Naive B cell (primary cell): ENCODE data around the gene PLA2G7. TPM values are rescaled to one million over a fixed set of nuclear protein-coding genes. Genes with fewer than 3 reads are reported as not detected.

Experiments used
- ATAC-seq, 2 donors: fragments of 150-1000 bp; cut with Tn5 transposase; 2 replicates each; pipeline ENCODE4 v1.10.0; 2021; ENCODE audit warnings: low read depth in 2 of 2, mild to moderate bottlenecking in 2 of 2, moderate library complexity in 2 of 2
- DNase-seq: peaks from one replicate; pipeline ENCODE4 v3.0.0; 2022
- H3K27ac Mint-ChIP-seq, 6 donors: one replicate each; pipeline ENCODE4 v1.8.0; 2020 to 2022; ENCODE audit warnings: mild to moderate bottlenecking in 6 of 6, mixed read lengths in 6 of 6, moderate library complexity in 5 of 6, inconsistent platforms in 2 of 6
- H3K27me3 Mint-ChIP-seq, 3 donors: one replicate each; pipeline ENCODE4 v1.8.0; 2021 to 2022; ENCODE audit warnings: mixed read lengths in 3 of 3, mild to moderate bottlenecking in 1 of 3
- H3K36me3 Mint-ChIP-seq, 2 donors: one replicate each; pipeline ENCODE4 v1.8.0; 2020 to 2022; ENCODE audit warnings: mixed read lengths in 2 of 2, inconsistent platforms in 1 of 2, mild to moderate bottlenecking in 1 of 2
- H3K4me1 Mint-ChIP-seq, 3 donors: one replicate each; pipeline ENCODE4 v1.8.0; 2020 to 2022; ENCODE audit warnings: mixed read lengths in 3 of 3, inconsistent platforms in 1 of 3, mild to moderate bottlenecking in 1 of 3, moderate library complexity in 1 of 3
- H3K4me3 Mint-ChIP-seq, 8 donors: one replicate each; pipeline ENCODE4 v1.8.0; 2020 to 2022; ENCODE audit warnings: mild to moderate bottlenecking in 8 of 8, mixed read lengths in 8 of 8, moderate library complexity in 8 of 8, inconsistent platforms in 2 of 8
- H3K9me3 Mint-ChIP-seq, 7 donors: one replicate each; pipeline ENCODE4 v1.8.0; 2020 to 2022; ENCODE audit warnings: mixed read lengths in 7 of 7, mild to moderate bottlenecking in 5 of 7, inconsistent platforms in 2 of 7, moderate library complexity in 1 of 7
- polyA plus RNA-seq, 6 donors: library from polyadenylated mRNA; unstranded; fragments of 300-500 nt; fragmentation: Illumina TruSeq; gene quantifications; one replicate each; pipeline ENCODE4 v1.2.3, GENCODE V29; 2021; ENCODE audit warnings: low read depth in 6 of 6

Gene PLA2G7
- polyA plus RNA-seq, 6 donors from 2014 or later: 0.14 to 0.86 (median 0.27) TPM; not detected in 3

DNA sequence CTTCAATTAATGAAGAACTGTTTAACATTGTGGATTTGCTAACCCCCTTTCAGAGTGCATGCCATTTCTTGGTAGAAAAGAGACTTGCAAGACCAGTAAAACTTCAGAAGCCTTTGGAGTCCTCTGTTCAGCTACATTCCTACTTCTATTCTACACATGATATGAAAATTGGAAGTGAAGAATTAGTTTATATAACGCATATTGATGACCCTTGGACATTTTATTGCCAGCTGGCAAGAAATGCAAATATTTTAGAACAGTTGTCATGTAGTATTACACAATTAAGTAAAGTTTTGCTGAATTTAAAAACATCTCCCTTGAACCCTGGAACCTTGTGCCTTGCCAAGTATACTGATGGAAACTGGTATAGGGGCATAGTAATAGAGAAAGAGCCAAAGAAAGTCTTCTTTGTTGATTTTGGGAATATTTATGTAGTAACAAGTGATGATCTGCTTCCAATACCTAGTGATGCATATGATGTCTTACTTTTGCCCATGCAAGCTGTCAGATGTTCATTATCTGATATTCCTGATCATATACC lies 44.2 kb downstream of the PLA2G7 start:
- DNase-seq: no peak
- no peaks in the 10 kb centered on the region for H3K36me3 Mint-ChIP-seq
- H3K9me3 Mint-ChIP-seq: peaks cover 0 to 4% (median 0%) of the 10 kb centered on the region in 7 donors
- H3K27me3 Mint-ChIP-seq: peaks cover 0 to 10% (median 0%) of the 10 kb centered on the region in 3 donors
- no peak for ATAC-seq
- H3K4me3 Mint-ChIP-seq: no peak overlapping the region
- no peaks in the 10 kb centered on the region for H3K4me1 Mint-ChIP-seq
- H3K27ac Mint-ChIP-seq: no peak overlapping the region

DNA sequence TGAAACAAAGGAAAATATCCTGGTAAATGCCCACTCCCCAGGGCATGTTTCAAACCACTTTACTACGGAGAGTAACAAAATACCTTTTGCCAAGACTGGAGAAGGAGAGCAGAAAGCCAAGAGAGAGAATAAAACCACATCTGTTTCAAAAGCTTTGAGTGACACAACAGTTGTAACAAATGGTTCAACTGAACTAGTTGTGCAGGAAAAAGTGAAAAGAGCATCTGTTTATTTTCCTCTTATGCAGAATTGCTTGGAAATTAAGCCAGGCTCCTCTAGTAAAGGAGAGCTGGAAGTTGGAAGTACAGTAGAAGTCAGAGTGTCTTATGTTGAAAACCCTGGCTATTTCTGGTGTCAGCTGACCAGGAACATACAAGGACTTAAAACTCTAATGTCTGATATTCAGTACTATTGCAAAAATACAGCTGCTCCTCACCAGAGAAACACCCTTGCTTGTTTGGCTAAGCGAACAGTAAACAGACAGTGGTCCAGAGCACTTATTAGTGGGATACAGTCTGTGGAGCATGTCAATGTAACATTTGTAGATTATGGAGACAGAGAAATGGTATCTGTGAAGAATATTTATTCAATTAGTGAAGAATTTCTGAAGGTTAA lies 44.9 kb downstream of the PLA2G7 start:
- ATAC-seq: no peak
- peaks cover 0 to 4% (median 0%) of the 10 kb centered on the region in 3 donors for H3K27me3 Mint-ChIP-seq
- no peak overlapping the region for H3K4me3 Mint-ChIP-seq

DNA sequence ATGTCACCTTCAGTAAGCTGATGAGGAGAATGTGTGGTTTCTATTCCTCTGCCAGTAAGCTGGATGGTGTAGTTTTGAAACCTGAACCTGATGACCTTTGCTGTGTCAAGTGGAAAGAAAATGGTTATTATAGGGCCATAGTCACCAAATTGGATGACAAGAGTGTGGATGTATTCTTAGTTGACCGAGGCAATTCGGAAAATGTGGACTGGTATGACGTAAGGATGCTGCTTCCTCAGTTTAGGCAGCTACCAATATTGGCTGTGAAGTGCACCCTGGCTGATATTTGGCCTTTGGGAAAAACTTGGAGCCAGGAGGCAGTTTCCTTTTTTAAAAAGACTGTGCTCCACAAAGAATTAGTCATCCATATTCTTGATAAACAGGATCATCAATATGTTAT lies 45.5 kb downstream of the PLA2G7 start:
- Mint-ChIP-seq H3K27me3 (peaks cover 0 to 4% (median 0%) of the 10 kb centered on the region in 3 donors), H3K4me1 (no peaks in the 10 kb centered on the region), H3K36me3 (no peaks in the 10 kb centered on the region), H3K4me3 (no peak overlapping the region), H3K27ac (no peak overlapping the region), H3K9me3 (peaks cover 0 to 4% (median 0%) of the 10 kb centered on the region in 7 donors)
- DNase-seq (no peak), ATAC-seq (no peak)

More for the DNA sequence above, 44.9 kb downstream of the PLA2G7 start:
- H3K4me1 Mint-ChIP-seq: no peaks in the 10 kb centered on the region
- no peak for DNase-seq
- no peak overlapping the region for H3K27ac Mint-ChIP-seq
- no peaks in the 10 kb centered on the region for H3K36me3 Mint-ChIP-seq
- H3K9me3 Mint-ChIP-seq: peaks cover 0 to 4% (median 0%) of the 10 kb centered on the region in 7 donors

- no peak for ATAC-seq
- Mint-ChIP-seq H3K4me1 (no peaks in the 10 kb centered on the region), H3K9me3 (peaks cover 0 to 4% (median 0%) of the 10 kb centered on the region in 7 donors), H3K27me3 (peaks cover 0 to 4% (median 0%) of the 10 kb centered on the region in 3 donors), H3K36me3 (no peaks in the 10 kb centered on the region), H3K27ac (no peak overlapping the region), H3K4me3 (no peak overlapping the region)
- no peak for DNase-seq
These were observed 46.2 kb downstream of the PLA2G7 start for GRCh38 chr6:46688966-46689335.

- Mint-ChIP-seq H3K9me3 (peaks cover 0 to 4% (median 0%) of the 10 kb centered on the region in 7 donors), H3K27me3 (no peaks in the 10 kb centered on the region), H3K4me1 (no peaks in the 10 kb centered on the region), H3K4me3 (no peak overlapping the region), H3K27ac (no peak overlapping the region), H3K36me3 (no peaks in the 10 kb centered on the region)
- ATAC-seq (no peak), DNase-seq (no peak)
These were observed 46.8 kb downstream of the PLA2G7 start for GRCh38 chr6:46688117-46688965.

GRCh38 chr6:46687619-46688097 lies 47.5 kb downstream of the PLA2G7 start, which contains the start of gene TDRD6:
TDRD6 (plus strand) TSS chr6:46687885; CDS start chr6:46688129, 244 bp downstream.
- no peaks in the 10 kb centered on the region for H3K27me3 Mint-ChIP-seq
- no peak within 1 kb of the TSS for H3K27ac Mint-ChIP-seq
- no peaks in the 10 kb centered on the region for H3K4me1 Mint-ChIP-seq
- peaks cover 0 to 4% (median 0%) of the 10 kb centered on the region in 7 donors for H3K9me3 Mint-ChIP-seq
- no peak for ATAC-seq
- H3K4me3 Mint-ChIP-seq: no peak within 1 kb of the TSS
- H3K36me3 Mint-ChIP-seq: no peaks in the 10 kb centered on the region
- DNase-seq: no peak

- H3K9me3 Mint-ChIP-seq: peaks cover 0 to 4% (median 0%) of the 10 kb centered on the region in 7 donors
- H3K27me3 Mint-ChIP-seq: peaks cover 0 to 5% (median 0%) of the 10 kb centered on the region in 3 donors
- DNase-seq: no peak
- H3K36me3 Mint-ChIP-seq: no peaks in the 10 kb centered on the region
- H3K27ac Mint-ChIP-seq: peak overlapping the region in 1 of 6 donors; percentile 11
- no peak for ATAC-seq
- H3K4me3 Mint-ChIP-seq: no peak overlapping the region
- no peaks in the 10 kb centered on the region for H3K4me1 Mint-ChIP-seq
These were observed 50.4 kb downstream of the PLA2G7 start for GRCh38 chr6:46684771-46685170.

GRCh38 chr6:46677314-46677654 lies 57.9 kb downstream of the PLA2G7 start:
- H3K9me3 Mint-ChIP-seq: no peaks in the 10 kb centered on the region
- DNase-seq (no peak), ATAC-seq (no peak)
- no peaks in the 10 kb centered on the region for H3K36me3 Mint-ChIP-seq
- no peak overlapping the region for H3K4me3 Mint-ChIP-seq
- H3K27me3 Mint-ChIP-seq: peaks cover 0 to 5% (median 0%) of the 10 kb centered on the region in 3 donors
- peaks cover 0 to 3% (median 0%) of the 10 kb centered on the region in 3 donors for H3K4me1 Mint-ChIP-seq
- no peak overlapping the region for H3K27ac Mint-ChIP-seq

DNA sequence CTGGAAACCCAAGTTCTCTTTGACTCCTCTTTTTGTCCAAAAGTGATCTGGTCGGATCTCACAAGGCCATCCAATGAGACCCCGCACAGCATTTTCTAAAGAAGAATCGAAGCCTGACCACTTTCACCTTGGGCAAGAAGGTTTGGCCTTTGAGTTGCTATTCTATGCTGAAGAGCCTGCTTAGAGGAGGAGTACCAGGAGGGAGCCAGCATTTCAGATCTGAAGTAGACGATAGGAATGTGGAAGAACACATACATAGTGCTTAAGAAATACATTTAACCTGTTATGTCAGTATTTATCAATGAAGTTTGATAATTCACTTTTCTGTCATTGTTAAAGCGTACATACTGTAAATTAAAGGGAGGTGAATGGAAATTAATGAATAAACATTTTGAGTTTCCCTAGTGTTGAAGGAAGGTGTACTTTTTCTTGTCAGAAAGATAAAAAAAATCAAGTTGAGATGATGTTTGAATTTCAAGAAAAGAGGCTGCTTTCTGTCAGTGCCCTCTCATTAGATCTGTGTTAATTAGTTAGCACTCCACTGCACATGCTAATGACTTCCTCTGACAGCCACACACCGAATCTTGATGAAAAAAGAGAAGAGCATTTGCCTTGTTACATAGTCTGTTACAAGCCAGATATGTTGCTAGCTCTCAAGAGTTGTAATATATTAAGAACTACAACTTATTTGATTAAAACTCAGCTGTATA lies 58.4 kb downstream of the PLA2G7 start:
- H3K27ac Mint-ChIP-seq: peak overlapping the region in 1 of 6 donors; percentile 1
- ATAC-seq (no peak), DNase-seq (no peak)
- H3K4me1 Mint-ChIP-seq: peaks cover 0 to 3% (median 0%) of the 10 kb centered on the region in 3 donors
- H3K27me3 Mint-ChIP-seq: peaks cover 0 to 5% (median 0%) of the 10 kb centered on the region in 3 donors
- no peak overlapping the region for H3K4me3 Mint-ChIP-seq
- no peaks in the 10 kb centered on the region for H3K36me3 Mint-ChIP-seq
- H3K9me3 Mint-ChIP-seq: no peaks in the 10 kb centered on the region

- Mint-ChIP-seq H3K36me3 (no peaks in the 10 kb centered on the region), H3K27ac (no peak overlapping the region), H3K4me3 (peak overlapping the region in 1 of 8 donors; percentile 6), H3K9me3 (no peaks in the 10 kb centered on the region), H3K27me3 (no peaks in the 10 kb centered on the region), H3K4me1 (peaks cover 0 to 3% (median 0%) of the 10 kb centered on the region in 3 donors)
- DNase-seq (no peak), ATAC-seq (no peak)
These were observed 60.8 kb downstream of the PLA2G7 start for GRCh38 chr6:46674410-46674809.

- no peaks in the 10 kb centered on the region for H3K36me3 Mint-ChIP-seq
- H3K27ac Mint-ChIP-seq: no peak overlapping the region
- ATAC-seq (no peak), DNase-seq (no peak)
- no peaks in the 10 kb centered on the region for H3K4me1 Mint-ChIP-seq
- H3K9me3 Mint-ChIP-seq: no peaks in the 10 kb centered on the region
- H3K4me3 Mint-ChIP-seq: no peak overlapping the region
- no peaks in the 10 kb centered on the region for H3K27me3 Mint-ChIP-seq
These were observed 67.8 kb downstream of the PLA2G7 start for GRCh38 chr6:46667377-46667776.

DNA sequence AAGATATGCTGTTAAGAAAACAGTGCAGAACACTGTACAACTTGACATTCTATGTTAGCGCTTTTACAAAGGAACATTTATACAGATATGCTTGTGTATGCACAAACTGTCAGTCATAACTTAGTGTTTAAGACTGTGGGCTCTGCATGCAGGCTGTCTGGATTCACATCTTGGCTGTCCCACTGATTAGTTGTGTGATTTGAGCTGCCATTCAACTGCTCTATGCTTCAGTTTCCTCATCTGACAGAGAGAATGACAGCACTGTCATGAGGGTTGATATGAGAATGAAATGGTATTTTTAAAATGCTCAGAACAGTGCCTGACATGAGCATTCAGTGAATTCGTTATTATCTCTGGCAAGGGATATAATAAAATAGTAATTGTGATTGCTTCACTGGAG lies 73.7 kb downstream of the PLA2G7 start:
- Mint-ChIP-seq H3K4me3 (no peak overlapping the region), H3K9me3 (no peaks in the 10 kb centered on the region), H3K27ac (no peak overlapping the region), H3K36me3 (no peaks in the 10 kb centered on the region), H3K4me1 (no peaks in the 10 kb centered on the region), H3K27me3 (peaks cover 0 to 8% (median 0%) of the 10 kb centered on the region in 3 donors)
- ATAC-seq: no peak
- DNase-seq: no peak

GRCh38 chr6:46657642-46658041 lies 77.5 kb downstream of the PLA2G7 start:
- no peak overlapping the region for H3K4me3 Mint-ChIP-seq
- H3K27ac Mint-ChIP-seq: no peak overlapping the region

More at GRCh38 chr6:46657642-46658041, 77.5 kb downstream of the PLA2G7 start:
- DNase-seq (no peak), ATAC-seq (no peak)
- Mint-ChIP-seq H3K27me3 (peaks cover 5 to 28% (median 22%) of the 10 kb centered on the region in 3 donors), H3K36me3 (no peaks in the 10 kb centered on the region), H3K9me3 (no peaks in the 10 kb centered on the region), H3K4me1 (peaks cover 3 to 7% (median 5%) of the 10 kb centered on the region in 3 donors)
